HepG2 (cell line): ENCODE measurements around the gene KIAA1755. TPM values are rescaled to one million over a fixed set of nuclear protein-coding genes. Genes with fewer than 3 reads are reported as not detected.

Experiments
- CEBPB ChIP-seq: IDR thresholded peaks from 2 replicates; pipeline ENCODE4 v1.6.1; 2011; ENCODE audit warnings: low read depth, low read length, improper control_type of control experiment, borderline replicate concordance
- FOXA1 ChIP-seq, 2 experiments: fragments of 450-650 bp in 1 of 2; sonication (generic) in 1 of 2; formaldehyde crosslinking in 1 of 2; IDR thresholded peaks; 2 replicates each; pipeline versions ENCODE4 v1.4.0 to v1.6.1; 2016 to 2020; ENCODE audit warnings: missing genetic modification reagents in 1 of 2
- HNRNPLL ChIP-seq: fragments of 200-400 bp; formaldehyde crosslinking; IDR thresholded peaks from 2 replicates; pipeline ENCODE4 v1.6.1; 2017; ENCODE audit warnings: mild to moderate bottlenecking, low read depth, low read length; ENCODE audit not compliant: poor library complexity, severe bottlenecking
- SNAPC4 ChIP-seq: sonication (generic); formaldehyde crosslinking; IDR thresholded peaks from 2 replicates; pipeline ENCODE4 v1.4.0; 2020; ENCODE audit warnings: mild to moderate bottlenecking, missing genetic modification reagents
- ZKSCAN1 ChIP-seq: fragments of 150-350 bp; IDR thresholded peaks from 2 replicates; pipeline ENCODE4 v1.6.1; 2014; ENCODE audit warnings: low read length
- ZNF34 ChIP-seq: sonication (generic); formaldehyde crosslinking; IDR thresholded peaks from 2 replicates; pipeline ENCODE4 v1.4.0; 2020; ENCODE audit warnings: mild to moderate bottlenecking, missing genetic modification reagents, borderline replicate concordance
- ZNF546 ChIP-seq: sonication (generic); formaldehyde crosslinking; conservative IDR thresholded peaks from 2 replicates; pipeline ENCODE4 v1.8.1; 2023; ENCODE audit warnings: mild to moderate bottlenecking, missing genetic modification reagents
- ZNF687 ChIP-seq: sonication (generic); formaldehyde crosslinking; IDR thresholded peaks from 2 replicates; pipeline ENCODE4 v1.5.1; 2020; ENCODE audit warnings: mild to moderate bottlenecking, missing genetic modification reagents, moderate library complexity
- ZNF777 ChIP-seq: sonication (generic); formaldehyde crosslinking; IDR thresholded peaks from 2 replicates; pipeline ENCODE4 v1.4.0; 2020; ENCODE audit warnings: missing genetic modification reagents
- polyA plus RNA-seq, 8 experiments: library from polyadenylated mRNA; depleted of rRNA in 3 of 8; stranded (reverse) in 7 of 8; unstranded in 1 of 8; fragments of >200 nt; fragmentation: Illumina TruSeq in 4 of 8; extraction: Trizol in 4 of 8; gene quantifications; 2 replicates each; pipeline versions ENCODE4 v1.2.1 to v1.2.3, GENCODE V29; 2011 to 2016; ENCODE audit warnings: low read depth in 4 of 8, missing spikeins in 1 of 8, mixed read lengths in 1 of 8; ENCODE audit not compliant: insufficient read depth in 1 of 8
- total RNA-seq, 5 experiments: library from RNA; depleted of rRNA; stranded (reverse); fragments of >200 nt; fragmentation: Illumina TruSeq; extraction: Trizol; gene quantifications; 2 replicates each; pipeline ENCODE4 v1.2.3, GENCODE V29; 2016; ENCODE audit warnings: low read depth in 1 of 5

Gene KIAA1755
- total and polyA plus RNA-seq, 2 of the 13 experiments (the other 11 are each of a cell fraction or from before 2014, with no cell fraction given): 0.04 TPM; not detected in 1

GRCh38 chr20:38219006-38219950 lies 41.3 kb downstream of the KIAA1755 start (continued):
- TF ChIP-seq SNAPC4 (CRISPR knock-in tag): no peak
- TF ChIP-seq ZNF687: peak; percentile 29
- no peak for TF ChIP-seq CEBPB
- no peak for TF ChIP-seq ZNF34 (CRISPR knock-in tag)
- no peak for TF ChIP-seq FOXA1 (IDR thresholded peaks at IDR 0.05)
- TF ChIP-seq FOXA1 (CRISPR knock-in tag; IDR thresholded peaks at IDR 0.05): no peak
- no peak for TF ChIP-seq HNRNPLL
- no peak for TF ChIP-seq ZNF777 (CRISPR knock-in tag)
- TF ChIP-seq ZKSCAN1: no peak
- no peak for TF ChIP-seq ZNF546 (CRISPR knock-in tag)
